ENCODE results near the gene PLEKHH1. TPM values are rescaled to one million over a fixed set of nuclear protein-coding genes. Genes with fewer than 3 reads are reported as not detected.
A peak's percentile ranks its signal among the peaks of the same experiment; 100 is the strongest.

Gene PLEKHH1
- 2.9 TPM for total RNA-seq

DNA sequence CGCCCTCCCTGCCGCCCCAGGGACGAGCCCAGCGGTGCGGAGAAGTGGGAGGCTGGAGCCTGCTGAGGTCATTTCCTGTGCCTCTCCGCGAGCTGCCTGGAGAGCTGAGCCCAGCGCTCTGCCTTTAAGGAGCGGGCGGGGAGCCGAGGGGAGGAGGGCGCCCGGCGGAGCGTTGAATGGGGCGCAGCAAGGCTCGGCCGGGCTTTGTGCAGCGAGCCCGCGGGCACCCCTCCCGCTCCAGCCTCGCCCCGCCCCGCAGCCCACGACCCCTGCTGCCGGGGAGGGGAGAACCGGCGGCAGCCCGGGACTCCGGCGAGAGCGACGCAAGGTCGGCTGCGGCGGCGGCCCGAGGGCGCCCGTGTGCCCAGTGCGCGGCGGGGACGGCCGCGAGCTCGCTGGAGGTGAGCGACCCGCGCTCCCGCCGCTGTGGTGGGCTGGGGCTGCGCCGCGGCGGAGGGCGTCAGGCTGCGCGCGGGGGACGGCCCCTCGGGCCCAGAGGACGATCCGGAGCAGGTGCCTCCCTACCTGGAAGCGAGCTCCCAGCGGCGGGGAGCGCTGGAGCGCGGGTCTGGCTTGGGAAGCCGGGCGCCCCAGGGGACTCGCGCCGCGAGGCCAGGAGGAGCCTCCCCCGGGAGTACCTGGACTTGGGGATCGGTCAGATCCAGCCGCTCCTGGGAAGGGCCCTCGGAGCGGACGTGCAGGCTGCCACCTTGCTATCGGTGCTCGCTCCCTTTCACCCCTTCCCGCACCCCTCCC is at the start of gene PLEKHH1:
TSS of gene PLEKHH1 (plus strand) at position 293 of the 756 bp plus-strand sequence. CDS start 8,578 bp downstream, outside the sequence.
- ATAC-seq (peak; percentile 96), DNase-seq (ENCODE audit: low spot score) (peak; percentile 81)

- ATAC-seq (no peak), DNase-seq (ENCODE audit: low spot score) (no peak)
Measured at GRCh38 chr14:67483579-67484285, 49.4 kb upstream of the PLEKHH1 start.

GRCh38 chr14:67485501-67486095 is 47.5 kb upstream of the PLEKHH1 start:
- ATAC-seq = peak; percentile 46
- DNase-seq (ENCODE audit: low spot score) = no peak

- DNase-seq (ENCODE audit: low spot score) = no peak
Measured at GRCh38 chr14:67486890-67487289, 46.2 kb upstream of the PLEKHH1 start.

DNA sequence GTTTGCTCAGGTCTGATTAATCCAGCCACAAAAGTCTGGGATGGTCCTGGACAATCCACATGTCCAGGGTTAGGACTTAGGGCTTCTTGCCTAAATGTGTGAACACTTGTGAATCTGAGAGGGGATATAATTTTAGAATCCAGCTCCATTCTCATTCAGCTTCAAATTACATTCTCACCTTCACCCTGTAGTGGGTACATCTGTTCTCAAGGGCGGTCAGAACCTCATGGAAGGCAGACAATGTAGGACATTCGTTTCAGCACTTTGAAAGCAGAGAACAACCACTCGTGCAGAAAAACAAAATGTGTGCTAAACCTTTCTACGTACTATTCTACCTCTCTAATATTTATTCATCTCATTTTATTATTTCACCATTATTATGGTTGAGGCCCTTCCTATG is 45.8 kb upstream of the PLEKHH1 start:
- ATAC-seq (no peak), DNase-seq (ENCODE audit: low spot score) (no peak)

More at GRCh38 chr14:67486890-67487289, 46.2 kb upstream of the PLEKHH1 start:
- no peak for ATAC-seq

GRCh38 chr14:67487937-67488893 is 44.9 kb upstream of the PLEKHH1 start, which contains the start of gene TMEM229B:
Gene TMEM229B (minus strand): TSS chr14:67488721. CDS start chr14:67473923, 14,798 bp downstream.
- ATAC-seq = peak; percentile 78
- DNase-seq (ENCODE audit: low spot score) = no peak

DNA sequence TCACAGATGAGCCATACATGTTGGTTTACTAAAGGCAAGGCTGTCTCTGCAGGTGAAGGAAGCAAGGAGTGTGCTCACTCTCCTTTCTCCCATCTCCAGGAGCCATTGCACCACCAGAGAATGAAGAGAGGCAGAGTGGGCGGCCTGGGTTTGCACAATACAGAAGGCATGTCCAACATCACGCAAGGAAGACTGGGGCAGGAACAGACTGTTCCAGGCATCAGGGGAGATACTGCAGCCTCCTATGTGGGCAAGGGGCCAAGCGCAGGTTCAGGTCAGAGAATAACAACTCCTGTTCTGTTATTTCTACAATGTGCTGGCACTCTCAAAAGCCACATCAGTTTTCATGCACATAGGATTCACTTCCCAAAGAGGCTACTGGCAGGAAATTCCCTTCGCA is 42.9 kb upstream of the PLEKHH1 start:
- no peak for DNase-seq (ENCODE audit: low spot score)

DNA sequence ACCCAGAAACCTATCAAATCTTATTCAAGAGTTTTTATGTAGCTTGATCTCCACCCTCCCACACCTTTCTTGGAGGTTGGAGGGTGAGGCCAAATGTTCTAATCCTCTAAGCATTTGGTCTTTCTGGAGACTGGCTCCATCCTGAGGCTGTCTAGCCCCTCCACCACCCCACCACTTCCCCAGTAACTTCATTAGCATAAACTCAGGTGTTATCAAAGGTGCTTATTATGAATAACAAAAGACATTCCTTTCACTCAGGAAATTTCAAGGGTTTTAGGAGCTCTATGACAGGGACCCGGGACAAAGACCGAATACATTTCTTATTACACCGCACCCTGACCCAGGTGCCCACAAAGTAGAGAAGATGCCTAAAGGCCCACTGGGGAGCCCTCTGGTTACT is 41.8 kb upstream of the PLEKHH1 start:
- no peak for DNase-seq (ENCODE audit: low spot score)
- ATAC-seq = no peak

More for the DNA sequence above, 42.9 kb upstream of the PLEKHH1 start:
- ATAC-seq = no peak

DNA sequence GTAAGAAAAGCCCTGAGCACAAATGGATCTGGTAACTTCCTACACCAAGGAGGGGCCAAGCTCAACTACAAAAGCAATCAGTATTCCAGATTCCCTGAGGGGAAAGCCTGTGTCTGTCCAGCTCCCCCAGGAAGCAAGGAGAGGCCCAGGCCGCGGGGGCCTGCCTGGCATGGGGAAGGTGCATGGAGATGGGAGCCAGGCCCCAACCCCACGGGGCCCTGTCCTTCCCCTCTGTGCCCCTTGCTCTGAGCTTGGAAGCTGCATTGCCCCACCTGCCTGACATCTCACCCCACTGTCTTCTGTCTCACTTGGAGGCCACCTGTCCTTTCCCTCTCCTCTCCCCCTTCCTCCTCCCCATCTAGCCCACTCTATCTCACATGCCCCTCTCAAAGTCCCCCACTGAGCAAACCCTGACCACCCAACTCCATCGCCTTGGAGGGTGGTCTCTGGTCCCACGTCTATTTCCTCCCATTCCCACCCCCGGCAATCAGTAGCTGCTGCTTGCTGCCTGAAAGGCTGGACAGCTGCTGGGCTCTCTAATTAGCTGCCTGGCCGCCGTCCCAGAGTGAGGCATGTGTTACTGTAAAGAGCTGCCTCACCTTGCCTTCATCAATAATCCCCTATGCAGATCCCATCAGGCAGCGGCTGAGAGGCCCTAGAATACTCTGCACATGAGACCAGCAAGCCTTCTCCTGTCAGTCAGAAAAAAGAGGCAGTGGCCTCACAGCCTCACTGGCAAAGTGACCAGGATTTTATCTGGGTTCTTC is 41.2 kb upstream of the PLEKHH1 start:
- DNase-seq (ENCODE audit: low spot score) (no peak), ATAC-seq (no peak)

DNA sequence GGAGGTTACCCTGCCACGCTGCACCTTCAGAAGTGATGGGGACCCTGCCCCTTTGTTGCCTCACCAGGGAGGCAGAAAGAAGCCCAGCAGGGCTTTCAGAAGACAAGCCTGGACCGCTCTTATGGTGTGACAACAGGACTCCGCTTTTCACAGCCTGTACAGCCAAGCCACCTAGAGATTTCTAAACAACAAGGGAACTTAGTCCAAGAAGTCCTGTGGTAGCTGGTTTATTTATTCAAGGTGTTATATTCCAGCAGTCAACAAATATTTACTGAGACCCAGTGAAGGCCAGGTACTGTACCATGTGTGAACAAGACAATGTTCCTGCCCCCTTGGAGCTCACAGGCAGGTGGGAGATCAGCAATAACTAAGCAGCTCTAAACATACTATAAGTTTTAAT is 40.6 kb upstream of the PLEKHH1 start:
- no peak for ATAC-seq
- no peak for DNase-seq (ENCODE audit: low spot score)

DNA sequence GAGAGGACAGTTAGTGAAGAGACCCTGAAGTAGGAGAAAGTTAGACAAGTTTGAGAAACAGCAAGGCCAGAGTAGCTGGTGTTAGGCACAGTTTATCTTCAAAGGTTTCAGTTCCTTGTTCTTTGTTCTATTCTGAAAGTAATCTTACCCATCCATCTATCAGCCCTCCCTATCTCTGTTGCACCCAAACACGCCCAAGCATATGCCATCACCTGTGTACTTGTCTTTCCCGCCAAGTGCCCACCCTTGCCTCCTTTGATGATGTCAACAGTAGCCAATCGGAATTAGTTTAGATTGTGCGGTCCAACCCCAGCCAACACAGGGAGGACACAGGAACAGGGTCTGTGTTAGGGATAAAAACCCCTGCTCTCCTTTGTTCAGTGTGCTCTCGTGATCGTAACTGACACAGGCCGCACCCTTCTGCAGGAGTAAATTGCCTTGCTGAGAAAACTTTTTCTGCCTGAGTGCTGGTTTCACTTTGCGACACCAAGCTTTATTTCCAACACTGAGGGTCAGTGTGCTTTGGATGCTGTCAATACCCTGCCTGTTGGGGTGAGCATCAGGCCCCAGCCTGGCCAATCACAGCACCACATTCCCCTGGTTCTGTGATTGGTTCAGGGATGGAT is 39.9 kb upstream of the PLEKHH1 start:
- ATAC-seq (no peak), DNase-seq (ENCODE audit: low spot score) (no peak)

DNA sequence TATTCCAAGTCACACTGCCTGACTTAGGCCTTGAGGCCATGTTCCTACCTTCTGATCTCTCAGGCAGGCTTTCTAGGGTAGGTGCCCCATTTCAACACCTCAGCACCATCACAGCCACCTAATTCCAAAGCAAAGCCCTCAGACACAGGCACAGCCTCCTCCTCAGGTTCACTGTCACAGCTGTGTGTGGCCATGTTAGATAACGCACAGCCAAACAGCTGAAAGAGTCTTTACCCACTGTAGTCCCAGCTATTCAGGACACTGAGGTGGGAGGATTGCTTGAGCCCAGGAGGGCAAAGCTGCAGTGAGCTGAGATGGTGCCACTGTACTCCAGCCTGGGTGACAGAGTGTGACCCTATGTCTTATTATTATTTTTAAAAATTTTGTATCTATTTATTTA is 37.3 kb upstream of the PLEKHH1 start:
- DNase-seq (ENCODE audit: low spot score) = no peak
- ATAC-seq = no peak

DNA sequence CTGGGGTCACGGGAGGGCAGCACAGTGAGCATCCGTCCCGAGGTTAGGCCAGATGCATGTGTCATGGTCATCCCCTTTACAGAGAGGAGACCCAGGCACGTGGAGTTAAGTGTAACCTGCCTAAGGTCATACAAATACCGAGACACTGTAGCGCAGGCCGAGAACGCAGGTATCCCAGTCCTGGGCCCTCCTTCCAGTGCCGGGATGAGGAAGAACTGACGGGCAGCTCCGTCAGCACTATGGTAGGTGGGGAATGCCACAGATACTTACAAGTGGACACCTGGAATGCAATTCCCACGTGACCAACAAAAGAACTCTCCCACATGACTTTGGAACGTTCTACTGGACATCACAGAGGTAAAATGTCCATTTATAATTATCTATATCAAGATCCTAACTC is 35.9 kb upstream of the PLEKHH1 start:
- ATAC-seq (no peak), DNase-seq (ENCODE audit: low spot score) (no peak)

DNA sequence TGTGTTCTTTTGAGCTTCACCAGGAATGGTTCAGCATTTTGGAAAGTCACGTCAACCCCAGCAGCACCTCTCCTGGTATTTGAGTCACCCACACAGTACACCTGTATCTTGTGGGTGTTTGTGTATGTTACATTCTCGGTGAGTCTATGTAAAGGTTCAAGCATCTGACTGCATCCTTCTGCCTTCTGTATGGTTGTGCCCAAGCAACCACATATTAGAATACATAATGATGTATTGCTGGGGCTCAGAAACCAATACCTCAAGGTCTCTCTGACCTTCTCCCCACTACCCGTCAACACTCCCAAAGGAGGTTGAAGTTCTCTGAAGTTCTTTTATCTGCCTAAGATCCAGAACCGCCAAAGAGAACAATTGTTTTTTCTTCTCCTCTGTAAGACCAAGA is 35.4 kb upstream of the PLEKHH1 start:
- DNase-seq (ENCODE audit: low spot score) (no peak), ATAC-seq (no peak)

DNA sequence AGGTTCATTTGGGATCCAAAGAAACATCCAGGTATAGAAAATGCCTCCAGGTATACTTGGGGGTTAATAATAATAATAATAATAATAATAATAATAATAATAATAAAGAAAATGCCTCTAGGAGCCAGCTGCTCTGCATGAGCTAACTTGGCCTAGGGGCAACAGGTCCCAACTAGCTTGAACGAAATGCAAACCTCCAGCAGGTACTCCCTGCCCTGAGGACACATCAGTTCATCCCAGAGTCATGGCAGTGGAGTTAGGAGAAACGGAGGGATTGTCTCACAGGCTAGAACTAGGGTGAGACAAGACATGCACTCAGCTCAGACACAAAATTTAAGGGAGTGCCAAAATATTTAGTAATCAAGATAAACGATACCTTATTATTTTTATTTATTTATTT is 32.1 kb upstream of the PLEKHH1 start:
- DNase-seq (ENCODE audit: low spot score) (no peak), ATAC-seq (no peak)

- DNase-seq (ENCODE audit: low spot score) (no peak), ATAC-seq (no peak)
Measured at GRCh38 chr14:67501670-67502069, 31.4 kb upstream of the PLEKHH1 start.

DNA sequence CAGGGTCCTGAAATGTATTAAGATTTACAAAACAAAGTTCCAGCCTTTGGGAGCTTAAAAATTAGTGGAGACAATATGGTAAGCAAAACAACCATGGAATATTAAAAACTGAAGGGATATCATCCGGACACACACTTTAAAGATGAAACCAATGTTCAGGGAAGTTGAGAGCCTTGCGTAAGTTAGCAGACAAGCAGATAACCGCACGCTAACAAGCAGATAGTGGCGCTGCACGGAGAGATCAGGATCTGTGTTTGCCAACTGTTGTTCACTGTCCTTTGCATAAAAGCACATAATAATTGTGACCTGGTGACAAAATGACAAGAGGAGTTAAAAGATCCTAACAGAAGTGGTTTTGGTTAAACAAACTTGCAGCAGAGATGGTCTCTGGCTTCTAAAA is 30.2 kb upstream of the PLEKHH1 start:
- DNase-seq (ENCODE audit: low spot score) (no peak), ATAC-seq (no peak)

GRCh38 chr14:67503331-67503730 is 29.8 kb upstream of the PLEKHH1 start:
- ATAC-seq (no peak), DNase-seq (ENCODE audit: low spot score) (no peak)

DNA sequence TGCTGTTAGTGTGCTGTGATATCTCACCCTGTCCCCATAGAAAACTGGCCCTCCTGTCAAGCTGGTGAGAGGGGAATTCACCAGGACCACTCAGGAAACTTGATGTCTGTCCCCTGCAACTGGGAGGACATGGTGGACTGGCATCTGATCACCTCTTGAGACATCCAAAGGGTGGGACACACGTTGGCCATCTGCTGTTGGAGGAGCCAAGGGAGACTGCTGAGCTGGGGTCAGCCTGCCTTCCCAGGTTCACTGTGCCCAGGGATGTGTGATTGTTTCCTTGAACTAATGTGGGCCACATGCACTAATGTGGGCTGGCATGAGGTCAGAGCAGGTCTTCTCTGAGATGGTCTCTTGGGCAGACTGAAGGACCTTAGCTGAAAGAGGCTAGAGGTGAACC is 27.8 kb upstream of the PLEKHH1 start:
- no peak for DNase-seq (ENCODE audit: low spot score)
- no peak for ATAC-seq

Data from left lobe of liver (tissue), 2 donors.